Inferior parietal cortex (tissue), 1 donor: Measurements from ENCODE around the gene PSAPL1.

Experiments
- DNase-seq: peaks from one replicate; pipeline ENCODE4 v3.0.0-alpha.2; 2016; ENCODE audit errors: extremely low spot score

PSAPL1 gene

GRCh38 chr4:7419961-7420660, 14.6 kb downstream of the PSAPL1 start:
- DNase-seq, result no peak

- DNase-seq, result no peak
These were observed 16.4 kb downstream of the PSAPL1 start for GRCh38 chr4:7418131-7418943.

- no peak for DNase-seq
These were observed 17.1 kb downstream of the PSAPL1 start for GRCh38 chr4:7417639-7418038.

GRCh38 chr4:7416745-7417432, 17.8 kb downstream of the PSAPL1 start:
- no peak for DNase-seq

GRCh38 chr4:7415927-7416686, 18.6 kb downstream of the PSAPL1 start:
- no peak for DNase-seq

GRCh38 chr4:7414736-7415510, 19.8 kb downstream of the PSAPL1 start:
- no peak for DNase-seq

- no peak for DNase-seq
These were observed 20.7 kb downstream of the PSAPL1 start for GRCh38 chr4:7414046-7414445.

- DNase-seq, result no peak
These were observed 22.2 kb downstream of the PSAPL1 start for GRCh38 chr4:7412554-7412912.

- no peak for DNase-seq
These were observed 22.7 kb downstream of the PSAPL1 start for GRCh38 chr4:7411896-7412553.

- no peak for DNase-seq
These were observed 23.2 kb downstream of the PSAPL1 start for GRCh38 chr4:7411491-7411890.

GRCh38 chr4:7410446-7410845, 24.3 kb downstream of the PSAPL1 start:
- no peak for DNase-seq

GRCh38 chr4:7408166-7408565, 26.6 kb downstream of the PSAPL1 start:
- DNase-seq, result no peak

GRCh38 chr4:7403001-7403400, 31.7 kb downstream of the PSAPL1 start:
- no peak for DNase-seq

GRCh38 chr4:7402526-7402925, 32.2 kb downstream of the PSAPL1 start:
- DNase-seq, result no peak

GRCh38 chr4:7400671-7401298, 33.9 kb downstream of the PSAPL1 start:
- DNase-seq, result no peak

GRCh38 chr4:7399440-7400234, 35.1 kb downstream of the PSAPL1 start:
- DNase-seq, result no peak

- no peak for DNase-seq
These were observed 35.8 kb downstream of the PSAPL1 start for GRCh38 chr4:7398788-7399439.

- DNase-seq, result no peak
These were observed 36.7 kb downstream of the PSAPL1 start for GRCh38 chr4:7398104-7398423.
